ENCODE data around the gene SOX18.

- TF ChIP-seq ATF1 (CRISPR knock-in tag; IDR thresholded peaks at IDR 0.05) (no peak), ZNF792 (CRISPR knock-in tag; IDR thresholded peaks at IDR 0.05) (no peak), KAT2B (IDR thresholded peaks at IDR 0.05; ENCODE audit: borderline replicate concordance, low read depth, low read length) (no peak), FOXK1 (CRISPR knock-in tag; IDR thresholded peaks at IDR 0.05; ENCODE audit: borderline replicate concordance, low read depth) (no peak), CTCF (CRISPR knock-in tag; IDR thresholded peaks at IDR 0.05) (no peak), SMYD3 (CRISPR knock-in tag; IDR thresholded peaks at IDR 0.05) (no peak), ATF6 (CRISPR knock-in tag; conservative IDR thresholded peaks at IDR 0.05) (no peak), BHLHE40 (IDR thresholded peaks at IDR 0.05; ENCODE audit: low read length) (no peak), DMAP1 (CRISPR knock-in tag; IDR thresholded peaks at IDR 0.05) (no peak), EP300 (IDR thresholded peaks at IDR 0.05; ENCODE audit: low read depth in 2 of 2, low read length in 2 of 2) (no peak), EP300 (CRISPR knock-in tag; IDR thresholded peaks at IDR 0.05; ENCODE audit: borderline replicate concordance) (no peak), ZMYM3 (CRISPR knock-in tag; IDR thresholded peaks at IDR 0.05) (no peak), SIN3A (IDR thresholded peaks at IDR 0.05; ENCODE audit: borderline replicate concordance, low read depth, low read length) (no peak)
These were observed 26.6 kb downstream of the SOX18 start for GRCh38 chr20:64022671-64023360.

Measured in HepG2 (cell line).